ENCODE measurements around the gene NEB.

Gene NEB

GRCh38 chr2:151556121-151556520 lies 178.2 kb downstream of the NEB start:
- no peak for DNase-seq (ENCODE audit: low read depth)

GRCh38 chr2:151552287-151552686 lies 182.0 kb downstream of the NEB start:
- no peak for DNase-seq (ENCODE audit: low read depth)

- no peak for DNase-seq (ENCODE audit: low read depth)
Observed at GRCh38 chr2:151551556-151551955, 182.7 kb downstream of the NEB start.

- DNase-seq (ENCODE audit: low read depth): no peak
Observed at GRCh38 chr2:151549191-151549590, 185.1 kb downstream of the NEB start.

GRCh38 chr2:151544449-151544848 lies 189.8 kb downstream of the NEB start:
- no peak for DNase-seq (ENCODE audit: low read depth)

GRCh38 chr2:151543876-151544275 lies 190.4 kb downstream of the NEB start:
- DNase-seq (ENCODE audit: low read depth): no peak

GRCh38 chr2:151534001-151534400 lies 200.3 kb downstream of the NEB start:
- DNase-seq (ENCODE audit: low read depth): no peak

- no peak for DNase-seq (ENCODE audit: low read depth)
Observed at GRCh38 chr2:151533127-151533526, 201.1 kb downstream of the NEB start.

- no peak for DNase-seq (ENCODE audit: low read depth)
Observed at GRCh38 chr2:151526572-151527090, 207.6 kb downstream of the NEB start.

GRCh38 chr2:151525821-151526373 lies 208.4 kb downstream of the NEB start:
- no peak for DNase-seq (ENCODE audit: low read depth)

- no peak for DNase-seq (ENCODE audit: low read depth)
Observed at GRCh38 chr2:151523850-151524249, 210.4 kb downstream of the NEB start.

- DNase-seq (ENCODE audit: low read depth): no peak
Observed at GRCh38 chr2:151522556-151522955, 211.7 kb downstream of the NEB start.

- no peak for DNase-seq (ENCODE audit: low read depth)
Observed at GRCh38 chr2:151520976-151521375, 213.3 kb downstream of the NEB start.

- DNase-seq (ENCODE audit: low read depth): no peak
Observed at GRCh38 chr2:151518802-151519201, 215.5 kb downstream of the NEB start.

GRCh38 chr2:151508519-151508918 lies 225.8 kb downstream of the NEB start:
- DNase-seq (ENCODE audit: low read depth): no peak

GRCh38 chr2:151506170-151506569 lies 228.1 kb downstream of the NEB start:
- DNase-seq (ENCODE audit: low read depth): no peak

- no peak for DNase-seq (ENCODE audit: low read depth)
Observed at GRCh38 chr2:151498178-151498577, 236.1 kb downstream of the NEB start.

- DNase-seq (ENCODE audit: low read depth): no peak
Observed at GRCh38 chr2:151491496-151491895, 242.8 kb downstream of the NEB start.

GRCh38 chr2:151490276-151490675 lies 244.0 kb downstream of the NEB start:
- DNase-seq (ENCODE audit: low read depth): no peak

GRCh38 chr2:151486053-151486452 lies 248.2 kb downstream of the NEB start:
- no peak for DNase-seq (ENCODE audit: low read depth)

- no peak for DNase-seq (ENCODE audit: low read depth)
Observed at GRCh38 chr2:151484100-151484499, 250.2 kb downstream of the NEB start.

GRCh38 chr2:151483546-151483945 lies 250.7 kb downstream of the NEB start:
- DNase-seq (ENCODE audit: low read depth): no peak

- DNase-seq (ENCODE audit: low read depth): no peak
Observed at GRCh38 chr2:151482171-151482725, 252.0 kb downstream of the NEB start.

- DNase-seq (ENCODE audit: low read depth): peak; percentile 7
Observed at GRCh38 chr2:151481744-151482143, 252.5 kb downstream of the NEB start.

Measured in activated T-cell treated with anti-CD3 and anti-CD28 coated beads for 48 hours (primary cell).